Caco-2 (cell line): ENCODE data around the gene SLC25A21. TPM values are rescaled to one million over a fixed set of nuclear protein-coding genes. Genes with fewer than 3 reads are reported as not detected.

Source experiments
- BruUV-seq: library from RNA; stranded (reverse); fragments of 400-500 nt; replicated peaks from 2 replicates; lab custom pipeline; 2021; lab: Mats Ljungman, UMichigan
- CTCF ChIA-PET: fragments of 300-600 bp; sonication (Branson Sonifier 250); formaldehyde crosslinking; loops from one replicate; lab custom pipeline; 2022; ENCODE audit warnings: antibody characterized with exemption; lab: Charles Lee
- POLR2A ChIA-PET: fragments of 300-600 bp; sonication (Branson Sonifier 250); formaldehyde crosslinking; loops from one replicate; lab custom pipeline; 2022; ENCODE audit warnings: antibody characterized with exemption; lab: Charles Lee
- DNase-seq, 2 experiments: peaks; one replicate each; pipeline versions ENCODE4 v3.0.0 to v3.0.0-alpha.2; 2020 to 2022
- H3K27me3 ChIP-seq: replicated peaks from 2 replicates; pipeline ENCODE4 v1.6.0; 2011; ENCODE audit warnings: low read length; ENCODE audit not compliant: control insufficient read depth, insufficient read depth
- H3K36me3 ChIP-seq: 2 replicates; pipeline ENCODE4 v1.5.1; 2011; ENCODE audit warnings: low read length; ENCODE audit not compliant: control insufficient read depth, insufficient read depth
- H3K4me1 ChIP-seq: fragments of 250-450 bp; sonication (Bioruptor Pico); 2 replicates; pipeline ENCODE4 v1.5.1; 2020; ENCODE audit warnings: mild to moderate bottlenecking
- H3K4me3 ChIP-seq: 2 replicates; pipeline ENCODE4 v1.5.1; 2011; ENCODE audit warnings: low read depth, mild to moderate bottlenecking, control low read depth, low read length
- H3K9me3 ChIP-seq: fragments of 250-450 bp; sonication (Bioruptor Pico); 2 replicates; pipeline ENCODE4 v1.5.1; 2020; ENCODE audit warnings: mild to moderate bottlenecking, moderate library complexity
- H3K27ac Mint-ChIP-seq: one replicate; pipeline ENCODE4 v1.8.0; 2022; ENCODE audit warnings: mixed read lengths; ENCODE audit not compliant: unreplicated experiment
- H3K27me3 Mint-ChIP-seq: one replicate; pipeline ENCODE4 v1.8.0; 2022; ENCODE audit warnings: mixed read lengths; ENCODE audit not compliant: insufficient read depth, unreplicated experiment
- H3K36me3 Mint-ChIP-seq: one replicate; pipeline ENCODE4 v1.8.0; 2022; ENCODE audit warnings: mild to moderate bottlenecking, mixed read lengths; ENCODE audit not compliant: insufficient read depth, unreplicated experiment
- H3K4me1 Mint-ChIP-seq: one replicate; pipeline ENCODE4 v1.8.0; 2022; ENCODE audit warnings: low read depth, mixed read lengths; ENCODE audit not compliant: unreplicated experiment
- H3K4me3 Mint-ChIP-seq: one replicate; pipeline ENCODE4 v1.8.0; 2022; ENCODE audit warnings: mild to moderate bottlenecking, moderate library complexity, mixed read lengths; ENCODE audit not compliant: unreplicated experiment
- H3K9me3 Mint-ChIP-seq: one replicate; pipeline ENCODE4 v1.8.0; 2022; ENCODE audit warnings: mixed read lengths; ENCODE audit not compliant: unreplicated experiment
- intact Hi-C: fragments of 100-400 bp; cut with micrococcal nuclease; formaldehyde crosslinking; loops from one replicate; pipeline ENCODE4 v1.10.0; 2022; ENCODE audit not compliant: unreplicated experiment
- total RNA-seq: library from RNA; stranded (reverse); gene quantifications from 2 replicates; pipeline ENCODE4 v1.2.3, GENCODE V29; 2022
- TF ChIP-seq, protein P1 (sequence below), 2 experiments: fragments of 200-600 bp in 1 of 2; IDR thresholded peaks; 1 replicate in 1 of 2; 2 replicates in 1 of 2; pipeline versions ENCODE4 v1.5.1 to v1.8.0; 2011 to 2022; ENCODE audit warnings: antibody characterized with exemption in 1 of 2, control low read depth in 1 of 2, inconsistent platforms in 1 of 2, low read depth in 1 of 2, low read length in 1 of 2, mild to moderate bottlenecking in 1 of 2, moderate library complexity in 1 of 2; ENCODE audit not compliant: insufficient read depth in 1 of 2, severe bottlenecking in 1 of 2, unreplicated experiment in 1 of 2

The SLC25A21 gene
- total RNA-seq, 1 experiment from 2014 or later, result 3.2 TPM

- Mint-ChIP-seq H3K4me3 (no peak overlapping the region), H3K27me3 (no peaks in the 10 kb centered on the region), H3K4me1 (no peaks in the 10 kb centered on the region), H3K27ac (no peak overlapping the region), H3K9me3 (no peaks in the 10 kb centered on the region), H3K36me3 (no peaks in the 10 kb centered on the region)
- TF ChIP-seq, protein P1, sequence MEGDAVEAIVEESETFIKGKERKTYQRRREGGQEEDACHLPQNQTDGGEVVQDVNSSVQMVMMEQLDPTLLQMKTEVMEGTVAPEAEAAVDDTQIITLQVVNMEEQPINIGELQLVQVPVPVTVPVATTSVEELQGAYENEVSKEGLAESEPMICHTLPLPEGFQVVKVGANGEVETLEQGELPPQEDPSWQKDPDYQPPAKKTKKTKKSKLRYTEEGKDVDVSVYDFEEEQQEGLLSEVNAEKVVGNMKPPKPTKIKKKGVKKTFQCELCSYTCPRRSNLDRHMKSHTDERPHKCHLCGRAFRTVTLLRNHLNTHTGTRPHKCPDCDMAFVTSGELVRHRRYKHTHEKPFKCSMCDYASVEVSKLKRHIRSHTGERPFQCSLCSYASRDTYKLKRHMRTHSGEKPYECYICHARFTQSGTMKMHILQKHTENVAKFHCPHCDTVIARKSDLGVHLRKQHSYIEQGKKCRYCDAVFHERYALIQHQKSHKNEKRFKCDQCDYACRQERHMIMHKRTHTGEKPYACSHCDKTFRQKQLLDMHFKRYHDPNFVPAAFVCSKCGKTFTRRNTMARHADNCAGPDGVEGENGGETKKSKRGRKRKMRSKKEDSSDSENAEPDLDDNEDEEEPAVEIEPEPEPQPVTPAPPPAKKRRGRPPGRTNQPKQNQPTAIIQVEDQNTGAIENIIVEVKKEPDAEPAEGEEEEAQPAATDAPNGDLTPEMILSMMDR (IDR thresholded peaks at IDR 0.05; ENCODE audit: insufficient read depth in 1 of 2, low read depth in 1 of 2, low read length in 1 of 2, severe bottlenecking in 1 of 2, unreplicated experiment in 1 of 2), result no peak
- Histone ChIP-seq H3K4me1 (no peaks in the 10 kb centered on the region), H3K4me3 (no peak overlapping the region), H3K27me3 (no peaks in the 10 kb centered on the region), H3K36me3 (no peaks in the 10 kb centered on the region), H3K9me3 (no peaks in the 10 kb centered on the region)
- ChIA-PET POLR2A (no interaction called here), CTCF (no interaction called here)
- no TSS peak for BruUV-seq
- DNase-seq, result no peak
- intact Hi-C loops, result no loop called here
These were observed 111.7 kb downstream of the SLC25A21 start for GRCh38 chr14:37060496-37061260.

GRCh38 chr14:37057776-37058175 is 114.6 kb downstream of the SLC25A21 start:
- no peaks in the 10 kb centered on the region for H3K36me3 Mint-ChIP-seq
- CTCF ChIA-PET, result no interaction called here
- Histone ChIP-seq H3K4me1 (no peaks in the 10 kb centered on the region), H3K36me3 (no peaks in the 10 kb centered on the region), H3K9me3 (no peaks in the 10 kb centered on the region), H3K27me3 (no peaks in the 10 kb centered on the region), H3K4me3 (no peak overlapping the region)
- no peaks in the 10 kb centered on the region for H3K27me3 Mint-ChIP-seq
- H3K27ac Mint-ChIP-seq, result no peak overlapping the region
- H3K4me3 Mint-ChIP-seq, result no peak overlapping the region
- H3K9me3 Mint-ChIP-seq, result peaks cover 18% of the 10 kb centered on the region
- TF ChIP-seq, protein P1 (IDR thresholded peaks at IDR 0.05; ENCODE audit: insufficient read depth in 1 of 2, low read depth in 1 of 2, low read length in 1 of 2, severe bottlenecking in 1 of 2, unreplicated experiment in 1 of 2), result no peak
- intact Hi-C loops, result no loop called here
- POLR2A ChIA-PET, result no interaction called here
- no TSS peak for BruUV-seq
- no peak for DNase-seq
- H3K4me1 Mint-ChIP-seq, result no peaks in the 10 kb centered on the region

DNA sequence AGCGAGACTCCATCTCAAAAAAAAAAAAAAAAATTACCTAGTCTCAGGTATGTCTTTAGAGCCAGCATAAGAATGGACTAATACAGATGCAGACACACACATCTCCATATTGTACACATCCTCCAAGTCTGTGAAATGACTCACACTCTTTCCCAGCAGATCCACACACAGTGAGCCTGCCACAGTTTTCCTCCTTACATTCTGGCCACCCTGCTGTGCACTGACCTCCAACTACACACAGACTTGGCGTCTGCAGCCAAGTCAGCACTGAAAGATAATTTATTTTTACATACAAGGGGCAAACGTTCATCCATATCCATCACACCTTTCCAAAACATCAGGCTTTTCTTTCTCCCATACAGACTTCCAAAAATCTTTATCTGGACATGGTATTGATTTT is 115.9 kb downstream of the SLC25A21 start:
- H3K9me3 Mint-ChIP-seq, result peaks cover 18% of the 10 kb centered on the region
- POLR2A ChIA-PET, result no interaction called here
- intact Hi-C loops, result no loop called here
- H3K4me3 Mint-ChIP-seq, result no peak overlapping the region
- no peaks in the 10 kb centered on the region for H3K36me3 Mint-ChIP-seq
- CTCF ChIA-PET, result no interaction called here
- no TSS peak for BruUV-seq
- TF ChIP-seq, protein P1 (IDR thresholded peaks at IDR 0.05; ENCODE audit: insufficient read depth in 1 of 2, low read depth in 1 of 2, low read length in 1 of 2, severe bottlenecking in 1 of 2, unreplicated experiment in 1 of 2), result no peak
- H3K4me1 Mint-ChIP-seq, result no peaks in the 10 kb centered on the region
- H3K36me3 ChIP-seq, result no peaks in the 10 kb centered on the region
- H3K27me3 Mint-ChIP-seq, result no peaks in the 10 kb centered on the region
- H3K27ac Mint-ChIP-seq, result no peak overlapping the region
- DNase-seq, result no peak
- H3K27me3 ChIP-seq, result no peaks in the 10 kb centered on the region
- H3K9me3 ChIP-seq, result no peaks in the 10 kb centered on the region
- no peaks in the 10 kb centered on the region for H3K4me1 ChIP-seq
- no peak overlapping the region for H3K4me3 ChIP-seq
